Measurements from ENCODE around the gene PEX26.

DNA sequence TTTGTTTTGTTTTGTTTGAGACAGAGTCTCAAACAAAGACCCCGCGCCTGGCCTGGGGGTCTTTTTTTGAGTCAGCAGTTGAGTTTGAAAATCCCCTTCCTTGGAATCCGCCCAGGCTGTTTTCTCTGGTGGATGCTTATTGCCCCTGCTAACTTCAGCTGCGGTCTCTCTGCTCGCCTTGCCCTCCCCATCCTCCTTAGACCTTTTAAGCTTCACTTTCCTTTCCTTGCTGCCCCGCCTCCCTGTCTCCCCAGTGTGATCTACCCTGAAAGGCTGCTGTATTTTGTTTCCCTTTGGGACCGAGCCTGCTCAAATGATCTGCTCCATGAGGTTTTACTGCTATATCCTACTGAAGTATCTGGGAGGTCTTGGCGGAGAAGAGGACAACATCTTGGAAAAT is 74.7 kb downstream of the PEX26 start:
- TF ChIP-seq, protein P1, sequence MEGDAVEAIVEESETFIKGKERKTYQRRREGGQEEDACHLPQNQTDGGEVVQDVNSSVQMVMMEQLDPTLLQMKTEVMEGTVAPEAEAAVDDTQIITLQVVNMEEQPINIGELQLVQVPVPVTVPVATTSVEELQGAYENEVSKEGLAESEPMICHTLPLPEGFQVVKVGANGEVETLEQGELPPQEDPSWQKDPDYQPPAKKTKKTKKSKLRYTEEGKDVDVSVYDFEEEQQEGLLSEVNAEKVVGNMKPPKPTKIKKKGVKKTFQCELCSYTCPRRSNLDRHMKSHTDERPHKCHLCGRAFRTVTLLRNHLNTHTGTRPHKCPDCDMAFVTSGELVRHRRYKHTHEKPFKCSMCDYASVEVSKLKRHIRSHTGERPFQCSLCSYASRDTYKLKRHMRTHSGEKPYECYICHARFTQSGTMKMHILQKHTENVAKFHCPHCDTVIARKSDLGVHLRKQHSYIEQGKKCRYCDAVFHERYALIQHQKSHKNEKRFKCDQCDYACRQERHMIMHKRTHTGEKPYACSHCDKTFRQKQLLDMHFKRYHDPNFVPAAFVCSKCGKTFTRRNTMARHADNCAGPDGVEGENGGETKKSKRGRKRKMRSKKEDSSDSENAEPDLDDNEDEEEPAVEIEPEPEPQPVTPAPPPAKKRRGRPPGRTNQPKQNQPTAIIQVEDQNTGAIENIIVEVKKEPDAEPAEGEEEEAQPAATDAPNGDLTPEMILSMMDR (IDR thresholded peaks at IDR 0.05; ENCODE audit: extremely low read depth in 1 of 2, insufficient read depth in 1 of 2, low read depth in 1 of 2, low read length in 2 of 2), result no peak
- TF ChIP-seq EZH2 (IDR thresholded peaks at IDR 0.05; ENCODE audit: borderline replicate concordance, low read depth, low read length, severe bottlenecking) (no peak), POLR2A (IDR thresholded peaks at IDR 0.05; ENCODE audit: low read depth, low read length) (no peak), MAX (IDR thresholded peaks at IDR 0.05; ENCODE audit: insufficient read depth, insufficient read length) (no peak)

All from endothelial cell of umbilical vein (primary cell).